Measurements from ENCODE around the gene TTC31.

TTC31 gene

GRCh38 chr2:74488643-74489481 lies 6.0 kb downstream of the TTC31 start:
- no peak for DNase-seq

GRCh38 chr2:74489906-74490305 lies 7.0 kb downstream of the TTC31 start:
- no peak for DNase-seq

GRCh38 chr2:74491648-74492544 lies 9.0 kb downstream of the TTC31 start:
- DNase-seq: no peak

GRCh38 chr2:74493546-74493945 lies 10.7 kb downstream of the TTC31 start:
- DNase-seq: no peak

- DNase-seq: no peak
These were observed 12.6 kb downstream of the TTC31 start for GRCh38 chr2:74495440-74495839.

- no peak for DNase-seq
These were observed 14.3 kb downstream of the TTC31 start for GRCh38 chr2:74496997-74497776.

GRCh38 chr2:74497777-74498499 lies 15.1 kb downstream of the TTC31 start:
- DNase-seq: peak; percentile 29

- peak; percentile 60 for DNase-seq
These were observed 15.8 kb downstream of the TTC31 start for GRCh38 chr2:74498500-74499266.

- peak; percentile 35 for DNase-seq
These were observed 16.5 kb downstream of the TTC31 start, which contains the start of gene LBX2 for GRCh38 chr2:74499267-74499939. LBX2 (minus strand) TSS chr2:74499603; CDS start chr2:74499537, 66 bp downstream.

GRCh38 chr2:74499940-74500577 lies 17.2 kb downstream of the TTC31 start:
- DNase-seq: no peak

- no peak for DNase-seq
These were observed 17.7 kb downstream of the TTC31 start for GRCh38 chr2:74500578-74500946.

GRCh38 chr2:74501335-74502071 lies 18.6 kb downstream of the TTC31 start:
- no peak for DNase-seq

GRCh38 chr2:74502147-74502719 lies 19.4 kb downstream of the TTC31 start:
- DNase-seq: no peak

- DNase-seq: peak; percentile 78
These were observed 20.0 kb downstream of the TTC31 start for GRCh38 chr2:74502720-74503505.

- DNase-seq: no peak
These were observed 20.9 kb downstream of the TTC31 start for GRCh38 chr2:74503506-74504475.

- no peak for DNase-seq
These were observed 21.7 kb downstream of the TTC31 start for GRCh38 chr2:74504591-74504990.

Measured in activated CD4-positive, alpha-beta T cell treated with anti-CD3 and anti-CD28 coated beads, Interleukin-2, amount 50 U/mL, for 16 hours (primary cell).